Erythroblast (primary cell): ENCODE data around the gene LONP2.
A peak's percentile ranks its signal among the peaks of the same experiment; 100 is the strongest.
"Not testable (repeated sequence)": the region's sequence is repeated elsewhere in the genome, so short reads cannot be mapped to it uniquely, and the experiment has no call there.

ENCODE experiments used
- DNase-seq, 2 experiments: peaks; one replicate each; lab custom pipeline; 2025; lab: John Stamatoyannopoulos, UW
- GATA1 ChIP-seq: IDR thresholded peaks from 2 replicates; pipeline ENCODE4 v1.6.1; 2011; ENCODE audit warnings: low read depth, mild to moderate bottlenecking, control low read depth, low read length, moderate library complexity
- POLR2A ChIP-seq: IDR thresholded peaks from 2 replicates; pipeline ENCODE4 v1.6.1; 2011; ENCODE audit warnings: mild to moderate bottlenecking, low read length

LONP2 gene

GRCh38 chr16:48291303-48291702 lies 47.2 kb downstream of the LONP2 start:
- no peak for DNase-seq
- no peak for TF ChIP-seq POLR2A
- TF ChIP-seq GATA1 = no peak

- no peak for TF ChIP-seq GATA1
- TF ChIP-seq POLR2A = no peak
- no peak for DNase-seq
These were observed 47.7 kb downstream of the LONP2 start for GRCh38 chr16:48291754-48292153.

- no peak for TF ChIP-seq GATA1
- no peak for TF ChIP-seq POLR2A
- no peak for DNase-seq
These were observed 48.4 kb downstream of the LONP2 start for GRCh38 chr16:48292452-48292851.

GRCh38 chr16:48294724-48295123 lies 50.6 kb downstream of the LONP2 start:
- TF ChIP-seq GATA1 (no peak), POLR2A (no peak)
- DNase-seq = no peak

GRCh38 chr16:48295488-48296281 lies 51.6 kb downstream of the LONP2 start:
- no peak for TF ChIP-seq GATA1
- TF ChIP-seq POLR2A = no peak
- no peak for DNase-seq

GRCh38 chr16:48299471-48299870 lies 55.4 kb downstream of the LONP2 start:
- no peak for TF ChIP-seq POLR2A
- TF ChIP-seq GATA1 = no peak
- DNase-seq = peak in 1 of 2 experiments; percentile 61

- DNase-seq = peak; percentile 81 to 90
- TF ChIP-seq GATA1 = no peak
- no peak for TF ChIP-seq POLR2A
These were observed 56.3 kb downstream of the LONP2 start for GRCh38 chr16:48300391-48300856.

GRCh38 chr16:48308535-48308934 lies 64.4 kb downstream of the LONP2 start:
- no peak for TF ChIP-seq GATA1
- no peak for TF ChIP-seq POLR2A
- DNase-seq = no peak

GRCh38 chr16:48310908-48311641 lies 67.0 kb downstream of the LONP2 start:
- TF ChIP-seq POLR2A (no peak), GATA1 (no peak)
- DNase-seq = no peak

- DNase-seq = not testable (repeated sequence)
These were observed 69.8 kb downstream of the LONP2 start for GRCh38 chr16:48313905-48314304.

GRCh38 chr16:48317026-48317425 lies 72.9 kb downstream of the LONP2 start:
- DNase-seq = no peak
- TF ChIP-seq GATA1 (no peak), POLR2A (no peak)

GRCh38 chr16:48317614-48318315 lies 73.7 kb downstream of the LONP2 start:
- TF ChIP-seq POLR2A = no peak
- TF ChIP-seq GATA1 = no peak
- DNase-seq = peak in 1 of 2 experiments; percentile 27

- no peak for DNase-seq
- no peak for TF ChIP-seq POLR2A
- TF ChIP-seq GATA1 = no peak
These were observed 74.5 kb downstream of the LONP2 start for GRCh38 chr16:48318630-48319029.
